GM12864 (cell line): ENCODE measurements around the gene DMRTB1.

ENCODE experiments used
- DNase-seq: peaks from one replicate; pipeline ENCODE4 v3.0.0-alpha.2; 2011; ENCODE audit warnings: low read depth
- H3K4me3 ChIP-seq: 2 replicates; pipeline ENCODE4 v1.5.1; 2011; ENCODE audit warnings: mild to moderate bottlenecking, low read depth, low read length, control low read depth
- TF ChIP-seq, protein P1 (sequence below): IDR thresholded peaks from 2 replicates; pipeline ENCODE4 v1.5.1; 2011; ENCODE audit warnings: low read depth, mild to moderate bottlenecking, moderate library complexity, low read length, control low read depth, inconsistent platforms; ENCODE audit errors: missing control alignments

The DMRTB1 gene

GRCh38 chr1:53447413-53447812 is 11.8 kb upstream of the DMRTB1 start:
- no peak overlapping the region for H3K4me3 ChIP-seq
- TF ChIP-seq, protein P1, sequence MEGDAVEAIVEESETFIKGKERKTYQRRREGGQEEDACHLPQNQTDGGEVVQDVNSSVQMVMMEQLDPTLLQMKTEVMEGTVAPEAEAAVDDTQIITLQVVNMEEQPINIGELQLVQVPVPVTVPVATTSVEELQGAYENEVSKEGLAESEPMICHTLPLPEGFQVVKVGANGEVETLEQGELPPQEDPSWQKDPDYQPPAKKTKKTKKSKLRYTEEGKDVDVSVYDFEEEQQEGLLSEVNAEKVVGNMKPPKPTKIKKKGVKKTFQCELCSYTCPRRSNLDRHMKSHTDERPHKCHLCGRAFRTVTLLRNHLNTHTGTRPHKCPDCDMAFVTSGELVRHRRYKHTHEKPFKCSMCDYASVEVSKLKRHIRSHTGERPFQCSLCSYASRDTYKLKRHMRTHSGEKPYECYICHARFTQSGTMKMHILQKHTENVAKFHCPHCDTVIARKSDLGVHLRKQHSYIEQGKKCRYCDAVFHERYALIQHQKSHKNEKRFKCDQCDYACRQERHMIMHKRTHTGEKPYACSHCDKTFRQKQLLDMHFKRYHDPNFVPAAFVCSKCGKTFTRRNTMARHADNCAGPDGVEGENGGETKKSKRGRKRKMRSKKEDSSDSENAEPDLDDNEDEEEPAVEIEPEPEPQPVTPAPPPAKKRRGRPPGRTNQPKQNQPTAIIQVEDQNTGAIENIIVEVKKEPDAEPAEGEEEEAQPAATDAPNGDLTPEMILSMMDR, result no peak
- no peak for DNase-seq

GRCh38 chr1:53448241-53448841 is 10.9 kb upstream of the DMRTB1 start:
- no peak for DNase-seq
- TF ChIP-seq, protein P1, result no peak
- no peak overlapping the region for H3K4me3 ChIP-seq

GRCh38 chr1:53449021-53449420 is 10.2 kb upstream of the DMRTB1 start:
- no peak overlapping the region for H3K4me3 ChIP-seq
- no peak for DNase-seq
- TF ChIP-seq, protein P1, result no peak

GRCh38 chr1:53449693-53450092 is 9.5 kb upstream of the DMRTB1 start:
- H3K4me3 ChIP-seq, result no peak overlapping the region
- DNase-seq, result no peak
- TF ChIP-seq, protein P1, result no peak

DNA sequence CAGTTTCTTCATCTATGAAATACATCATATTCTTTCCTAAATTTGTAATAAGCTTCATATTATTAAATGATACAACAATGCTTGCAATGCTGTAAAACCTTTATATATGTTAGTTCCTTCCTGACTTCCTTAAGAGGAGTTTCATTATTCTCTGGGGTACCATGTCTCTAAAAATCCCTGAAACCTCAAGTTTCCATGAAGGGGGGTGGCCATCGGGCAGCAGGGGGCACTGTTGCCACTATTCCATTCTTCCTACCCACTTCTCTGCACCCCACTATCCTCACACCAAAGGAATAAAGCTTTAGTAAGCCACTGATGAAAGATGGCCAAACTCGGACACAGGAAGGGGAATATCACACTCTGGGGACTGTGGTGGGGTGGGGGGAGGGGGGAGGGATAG is 9.0 kb upstream of the DMRTB1 start:
- TF ChIP-seq, protein P1, result peak; percentile 46
- no peak overlapping the region for H3K4me3 ChIP-seq
- DNase-seq, result no peak

DNA sequence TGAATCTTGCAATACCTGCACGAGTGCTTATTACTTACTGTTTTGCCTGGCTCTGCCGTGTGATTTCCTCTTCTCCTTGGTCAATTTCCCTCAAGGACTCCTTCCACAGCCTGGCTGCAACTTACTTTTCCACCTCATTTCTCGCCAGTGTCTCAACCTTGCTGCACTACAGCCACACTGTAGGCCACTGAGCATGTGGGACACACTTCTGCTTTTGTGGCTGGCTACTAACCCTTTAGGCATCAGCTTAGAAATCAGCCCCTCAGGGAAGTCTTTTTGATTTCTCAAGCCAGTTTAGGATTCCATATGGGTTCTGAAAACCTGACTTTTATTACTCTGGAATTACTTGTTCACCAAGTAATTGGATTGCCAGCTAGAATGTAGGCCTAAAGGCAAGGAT is 5.2 kb upstream of the DMRTB1 start:
- no peak for DNase-seq
- TF ChIP-seq, protein P1, result no peak
- no peak overlapping the region for H3K4me3 ChIP-seq

DNA sequence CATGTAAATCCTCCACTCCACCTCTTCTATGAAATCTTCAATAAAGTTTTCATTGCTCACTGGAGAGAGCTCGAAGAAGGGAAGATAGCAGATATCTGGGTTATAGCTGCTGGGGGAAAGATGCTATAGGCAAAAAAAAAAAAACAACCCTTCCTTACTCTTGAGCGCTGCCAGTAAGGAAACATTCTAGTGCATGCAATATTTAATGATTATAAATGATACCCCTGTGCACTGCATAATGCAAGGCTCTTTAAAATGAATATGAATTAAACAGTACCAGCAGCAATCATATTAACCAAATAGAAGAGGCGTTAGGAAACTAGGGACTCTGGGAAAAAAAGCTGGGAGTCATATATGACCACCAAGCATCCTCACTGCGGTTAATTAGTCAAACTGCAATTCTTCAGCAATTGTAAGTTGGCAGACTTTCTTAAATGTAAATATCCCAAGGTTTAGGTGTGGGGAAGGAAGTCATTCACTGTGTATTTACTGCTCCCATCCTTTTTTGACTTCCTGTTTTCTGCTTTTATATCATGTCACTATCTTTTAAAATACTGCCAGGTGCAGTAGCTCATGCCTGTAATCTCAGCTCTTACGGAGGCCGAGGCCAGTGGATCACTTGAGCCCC is 3.7 kb upstream of the DMRTB1 start:
- no peak for DNase-seq
- no peak overlapping the region for H3K4me3 ChIP-seq
- TF ChIP-seq, protein P1, result no peak
